Measurements from ENCODE around the gene SIRT3. TPM values are rescaled to one million over a fixed set of nuclear protein-coding genes. Genes with fewer than 3 reads are reported as not detected.
"Not testable (repeated sequence)": the region's sequence is repeated elsewhere in the genome, so short reads cannot be mapped to it uniquely, and the experiment has no call there.

SIRT3 gene
- total RNA-seq, 1 donor from 2014 or later = 8.0 TPM

GRCh38 chr11:203056-203944 is 32.8 kb downstream of the SIRT3 start:
- no peak for DNase-seq

DNA sequence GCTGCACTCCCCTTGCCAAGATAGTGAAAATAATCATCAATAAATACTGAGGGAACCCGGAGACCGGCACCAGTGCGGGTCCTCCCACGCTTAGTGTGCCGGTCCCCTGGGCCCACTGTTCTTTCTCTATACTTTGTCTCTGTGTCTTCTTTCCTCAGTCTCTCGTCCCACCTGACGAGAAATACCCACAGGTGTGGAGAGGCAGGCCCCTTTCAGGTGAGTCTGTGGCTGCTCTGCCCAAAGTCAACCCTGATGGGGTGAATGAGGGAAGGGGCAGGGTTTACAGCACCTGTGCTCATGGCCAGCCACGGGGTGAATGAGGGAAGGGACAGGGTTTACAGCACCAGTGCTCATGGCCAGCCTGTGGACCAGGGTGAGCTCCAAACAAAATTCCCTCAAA is 33.7 kb downstream of the SIRT3 start:
- no peak for DNase-seq

GRCh38 chr11:201966-202365 is 34.2 kb downstream of the SIRT3 start:
- DNase-seq = no peak

- DNase-seq = no peak
Observed at GRCh38 chr11:200224-201003, 35.7 kb downstream of the SIRT3 start.

DNA sequence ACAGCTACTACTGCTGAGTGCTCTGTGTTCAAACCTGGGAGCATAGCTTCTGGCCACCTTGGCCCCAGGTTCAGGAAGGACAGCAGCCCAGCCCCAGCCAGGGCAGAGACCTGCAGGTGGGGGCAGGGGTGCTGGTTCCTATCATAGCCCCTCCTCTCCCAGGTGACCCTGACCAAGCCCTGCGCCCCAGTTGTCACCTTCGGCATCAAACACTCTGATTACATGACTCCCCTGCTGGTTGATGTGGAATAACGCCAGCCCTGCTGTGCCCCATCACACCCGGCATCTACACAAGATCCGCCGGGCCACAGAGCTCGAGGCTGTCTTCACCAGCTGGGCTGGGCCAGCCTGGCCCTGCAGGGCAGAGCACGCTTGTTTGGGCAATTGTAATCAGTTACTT is 36.4 kb downstream of the SIRT3 start:
- DNase-seq = no peak

GRCh38 chr11:199004-199581 is 37.0 kb downstream of the SIRT3 start:
- DNase-seq = no peak

DNA sequence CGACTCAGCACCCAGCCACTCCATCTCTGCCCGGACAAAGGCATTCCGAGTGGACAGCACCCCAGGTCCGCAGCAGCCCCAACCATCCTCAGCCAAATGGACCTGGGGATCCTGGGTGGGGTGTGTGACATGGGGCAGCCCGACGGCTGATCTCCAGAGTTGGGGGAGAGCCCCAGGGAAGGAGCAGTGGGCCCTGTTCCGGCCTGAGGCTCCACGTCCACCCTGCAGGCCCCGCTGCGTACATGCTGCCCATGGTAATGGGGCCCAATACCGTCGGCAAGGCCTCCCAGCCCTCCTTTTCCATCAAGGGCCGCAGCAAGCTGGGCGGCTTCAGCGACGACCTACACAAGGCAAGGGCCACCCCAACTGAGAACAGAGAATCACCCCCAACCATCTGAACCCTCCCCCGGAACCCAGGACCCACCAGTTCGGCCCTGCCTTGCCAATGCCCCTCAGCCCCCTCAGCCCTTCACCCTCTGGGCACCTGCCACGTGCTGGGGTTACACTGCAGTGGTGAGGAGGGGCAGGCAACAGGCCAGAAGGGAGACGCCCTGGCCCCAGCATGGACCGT is 37.8 kb downstream of the SIRT3 start:
- DNase-seq = no peak

GRCh38 chr11:197741-198235 is 38.4 kb downstream of the SIRT3 start:
- no peak for DNase-seq

- no peak for DNase-seq
Observed at GRCh38 chr11:196786-197731, 39.1 kb downstream of the SIRT3 start.

DNA sequence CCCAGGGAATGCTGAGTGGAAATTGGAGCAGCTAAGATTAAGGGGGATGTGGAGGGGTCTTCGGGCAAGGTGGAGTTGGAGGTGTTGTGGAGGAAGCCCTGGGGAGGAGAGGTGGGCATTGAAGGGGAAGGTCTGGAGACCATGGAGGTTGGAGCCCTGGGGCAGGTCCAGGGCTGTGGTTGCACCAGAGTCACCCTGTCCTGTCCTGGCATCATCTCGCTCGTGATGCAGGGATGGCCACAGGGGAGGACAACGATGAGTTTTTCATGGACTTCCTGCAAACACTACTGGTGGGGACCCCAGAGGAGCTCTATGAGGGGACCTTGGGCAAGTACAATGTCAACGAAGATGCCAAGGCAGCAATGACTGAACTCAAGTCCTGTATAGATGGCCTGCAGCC is 42.7 kb downstream of the SIRT3 start:
- not testable (repeated sequence) for DNase-seq

DNA sequence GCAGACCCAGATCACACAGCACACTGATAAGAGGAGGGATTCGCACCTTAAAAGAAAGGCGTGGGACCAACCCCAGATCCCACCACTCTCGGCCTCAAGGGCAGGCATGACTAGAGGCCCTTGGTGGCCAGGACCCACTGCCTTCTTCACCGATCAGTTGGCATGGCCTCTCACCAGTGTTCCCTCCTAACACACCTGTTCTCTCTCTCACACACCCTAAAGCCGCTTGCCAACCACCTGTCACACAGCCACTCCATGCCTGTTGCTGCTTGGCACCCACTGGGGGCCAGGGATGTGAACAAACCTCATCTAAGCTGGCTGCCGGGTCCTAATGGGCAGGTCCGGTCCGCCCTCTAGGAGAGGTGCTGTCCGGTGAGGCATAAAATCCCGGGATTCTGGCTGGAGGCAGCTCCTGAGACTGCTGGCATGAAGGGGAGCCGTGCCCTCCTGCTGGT is 43.4 kb downstream of the SIRT3 start, which contains the start of gene SCGB1C1:
SCGB1C1 (plus strand) TSS at position 405 of the 455 bp plus-strand sequence; CDS start at position 427, 22 bp downstream.
- not testable (repeated sequence) for DNase-seq

- not testable (repeated sequence) for DNase-seq
Observed at GRCh38 chr11:191490-192478, 44.4 kb downstream of the SIRT3 start.

DNA sequence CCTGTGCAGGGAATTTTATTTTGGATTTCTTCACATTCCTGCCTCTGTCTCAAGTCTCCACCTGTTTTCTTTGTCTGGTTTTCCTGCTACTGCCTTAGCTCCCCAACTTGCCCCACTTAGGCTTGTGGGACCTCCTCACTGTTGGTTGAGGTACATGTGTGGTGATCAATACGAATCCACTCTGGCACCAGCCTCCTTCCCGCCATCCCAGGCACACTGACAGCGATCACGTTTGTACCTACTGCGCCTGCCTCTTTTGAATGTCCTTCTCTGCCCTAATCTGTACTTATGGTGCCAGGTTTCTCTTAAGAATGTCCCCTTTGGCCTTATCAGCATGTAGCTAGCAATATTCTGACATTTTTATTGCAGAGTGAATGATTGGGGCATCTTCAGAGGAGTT is 45.6 kb downstream of the SIRT3 start:
- not testable (repeated sequence) for DNase-seq

- not testable (repeated sequence) for DNase-seq
Observed at GRCh38 chr11:189843-190311, 46.3 kb downstream of the SIRT3 start.

DNA sequence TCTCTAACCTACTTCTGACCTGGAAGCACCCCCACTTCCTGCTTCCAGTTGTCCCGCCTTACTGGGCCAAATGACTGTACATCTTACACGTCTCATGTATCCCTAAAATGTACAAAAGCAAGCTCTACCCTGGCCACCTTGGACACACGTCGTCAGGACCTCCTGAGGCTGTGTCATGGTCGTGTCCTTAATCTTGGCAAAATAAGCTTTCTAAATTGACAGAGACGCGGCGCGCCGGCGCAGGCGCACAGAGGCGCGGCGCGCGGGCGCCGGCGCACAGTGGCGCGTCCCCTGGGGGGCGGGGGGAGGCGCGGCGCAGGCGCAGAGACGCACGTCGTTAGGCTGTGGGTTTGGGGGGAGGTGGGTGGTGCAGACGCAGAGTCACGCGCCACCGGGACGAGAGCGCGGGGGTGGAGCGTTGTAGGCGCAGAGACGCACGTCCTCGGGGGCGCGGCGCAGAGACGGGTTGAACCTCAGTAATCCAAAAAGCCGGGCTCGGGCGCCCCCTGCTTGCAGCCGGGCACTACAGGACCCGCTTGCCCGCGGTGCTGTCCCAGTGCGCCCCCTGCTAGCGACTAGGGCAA is 46.9 kb downstream of the SIRT3 start:
- DNase-seq = not testable (repeated sequence)

DNA sequence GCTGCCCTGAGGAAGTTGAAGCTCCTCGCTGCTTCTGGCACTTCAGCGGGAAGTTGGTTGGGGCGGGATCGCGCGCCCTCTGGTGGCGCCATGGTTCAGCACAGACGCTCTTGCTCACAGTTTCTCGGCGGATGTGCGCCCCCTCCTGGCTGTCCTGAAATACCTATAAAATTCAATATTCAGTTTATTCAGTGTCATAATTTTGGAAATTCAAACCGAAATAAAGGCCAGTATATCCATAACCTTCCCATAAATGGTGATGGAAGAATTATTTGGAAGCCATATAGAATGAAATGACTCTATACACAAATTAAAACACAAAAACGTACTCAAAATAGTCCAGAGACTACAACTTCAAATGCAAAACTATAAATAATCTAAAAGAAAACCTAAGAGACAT is 55.9 kb downstream of the SIRT3 start:
- not testable (repeated sequence) for DNase-seq
